ENCODE measurements around the gene BRD1.
"Not testable (repeated sequence)": the region's sequence is repeated elsewhere in the genome, so short reads cannot be mapped to it uniquely, and the experiment has no call there.

BRD1 gene

DNA sequence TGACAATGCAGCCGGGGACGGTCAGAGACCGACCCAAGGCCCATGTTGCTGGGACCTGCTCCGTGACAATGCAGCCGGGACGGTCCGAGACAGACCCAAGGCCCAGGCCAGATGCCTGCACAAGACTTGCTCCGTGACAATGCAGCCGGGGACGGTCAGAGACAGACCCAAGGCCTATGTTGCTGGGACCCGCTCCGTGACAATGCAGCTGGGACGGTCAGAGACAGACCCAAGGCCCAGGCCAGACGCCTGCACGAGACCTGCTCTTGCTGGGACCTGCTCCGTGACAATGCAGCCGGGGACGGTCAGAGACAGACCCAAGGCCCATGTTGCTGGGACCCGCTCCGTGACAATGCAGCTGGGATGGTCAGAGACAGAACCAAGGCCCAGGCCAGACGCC lies 45.8 kb downstream of the BRD1 start:
- not testable (repeated sequence) for DNase-seq

DNA sequence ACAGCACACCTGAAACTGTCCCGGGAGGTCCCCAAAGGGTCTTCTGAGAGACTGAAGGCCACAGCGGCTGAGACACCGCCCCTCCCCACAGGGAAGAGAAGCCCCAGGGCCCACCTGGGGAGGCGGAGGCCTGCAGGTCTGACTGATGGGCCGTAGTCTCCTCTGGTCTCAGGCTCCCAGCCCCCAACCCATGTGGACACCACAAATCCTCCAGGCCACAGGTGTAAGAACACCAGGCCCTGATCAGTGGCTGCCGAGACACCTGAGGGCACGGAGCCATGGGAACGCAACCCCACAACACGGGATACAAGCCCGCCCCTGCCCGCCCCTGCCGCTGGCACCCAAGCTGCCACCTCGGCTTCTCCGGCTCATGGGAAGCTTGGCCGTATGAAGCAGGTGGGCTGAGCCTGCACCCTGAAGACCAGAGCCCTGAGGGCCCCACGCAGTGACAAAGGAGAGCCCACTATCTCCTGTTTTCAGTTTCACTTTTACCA lies 46.3 kb downstream of the BRD1 start:
- no peak for DNase-seq

DNA sequence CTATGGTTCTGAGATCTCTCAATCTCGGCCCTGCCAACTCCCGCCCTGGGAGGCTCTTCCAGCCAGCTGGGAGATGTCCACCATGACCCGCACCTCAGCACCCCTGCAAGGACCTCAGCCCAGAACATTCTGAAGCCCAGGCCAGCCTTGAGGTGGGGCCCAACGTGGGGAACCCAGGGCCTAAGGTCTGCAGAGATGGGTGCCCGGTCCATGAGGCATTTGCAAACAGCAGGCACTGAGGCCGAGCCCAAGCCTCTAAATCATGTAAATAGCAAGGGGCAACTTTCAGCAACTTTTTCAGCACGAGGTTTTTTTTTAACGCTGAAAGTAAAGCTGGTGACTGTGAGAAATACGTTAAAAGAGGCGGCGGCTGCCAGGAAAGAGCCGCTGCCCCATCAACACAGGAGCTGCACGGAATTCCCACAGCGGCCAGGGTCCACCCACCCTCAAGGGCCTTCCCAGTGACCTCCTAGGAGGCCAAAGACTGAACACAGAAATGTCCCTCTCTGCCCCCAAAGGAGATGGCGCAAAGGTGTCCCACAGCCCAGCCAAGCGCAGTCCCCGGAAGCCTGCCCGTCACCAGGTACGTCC lies 46.9 kb downstream of the BRD1 start:
- DNase-seq = no peak

DNA sequence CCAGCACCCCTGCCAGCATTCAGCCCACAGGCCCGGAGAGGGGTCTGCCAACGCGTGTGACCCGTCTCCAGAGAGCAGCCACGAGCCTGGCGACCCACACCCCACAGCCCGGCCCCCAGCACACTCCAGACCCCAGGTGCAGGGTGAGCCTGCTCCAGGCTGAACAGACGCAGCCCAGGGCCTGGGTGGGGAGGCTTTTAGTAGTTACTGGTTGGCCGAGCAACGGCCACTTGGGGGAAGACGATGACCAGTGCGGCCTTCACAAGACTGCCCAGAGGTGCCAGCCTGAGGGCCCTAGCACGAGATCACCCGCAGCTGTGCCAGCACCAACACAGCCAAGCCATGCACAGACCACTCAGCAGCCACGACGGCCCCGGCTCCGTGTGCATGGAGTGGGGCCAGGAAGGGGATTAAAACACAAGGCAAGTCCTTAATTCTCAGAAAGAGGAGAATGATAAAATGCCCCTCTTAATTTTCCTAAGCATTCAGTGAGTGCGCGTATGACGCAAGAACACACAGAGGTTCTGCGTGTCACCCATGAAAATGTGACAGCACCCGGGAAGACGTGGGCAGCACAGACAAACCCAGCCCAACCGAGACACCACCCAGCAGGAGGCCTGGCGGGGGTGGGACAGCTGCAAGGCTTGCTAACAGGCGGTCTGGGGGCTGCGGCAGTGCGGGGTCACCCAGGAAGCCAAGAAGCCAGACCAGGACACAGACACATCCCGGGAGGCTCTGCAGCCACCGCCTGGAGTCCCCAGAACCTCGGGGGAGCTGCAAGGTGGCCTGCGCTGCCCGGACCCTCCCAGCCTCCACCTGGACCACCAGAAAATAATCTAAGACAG lies 47.6 kb downstream of the BRD1 start:
- no peak for DNase-seq

DNA sequence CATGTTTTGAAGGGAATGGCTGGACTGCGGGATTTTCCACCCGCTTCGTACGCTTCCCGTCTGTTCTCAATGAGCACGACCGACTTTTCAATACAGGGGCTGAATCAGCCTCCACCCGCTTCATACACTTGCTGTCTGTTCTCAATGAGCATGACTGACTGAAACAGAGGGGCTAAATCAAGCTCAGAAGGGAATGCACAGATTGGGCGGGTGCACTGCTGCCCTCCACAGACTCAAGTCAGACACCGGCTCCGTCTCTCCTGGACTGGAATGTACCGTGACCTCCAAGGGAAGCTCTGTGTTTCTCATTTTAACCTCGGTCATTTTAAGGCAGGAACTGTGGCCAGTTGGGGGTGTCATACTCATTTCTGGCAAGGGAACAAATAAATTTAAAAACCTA lies 48.5 kb downstream of the BRD1 start:
- no peak for DNase-seq

DNA sequence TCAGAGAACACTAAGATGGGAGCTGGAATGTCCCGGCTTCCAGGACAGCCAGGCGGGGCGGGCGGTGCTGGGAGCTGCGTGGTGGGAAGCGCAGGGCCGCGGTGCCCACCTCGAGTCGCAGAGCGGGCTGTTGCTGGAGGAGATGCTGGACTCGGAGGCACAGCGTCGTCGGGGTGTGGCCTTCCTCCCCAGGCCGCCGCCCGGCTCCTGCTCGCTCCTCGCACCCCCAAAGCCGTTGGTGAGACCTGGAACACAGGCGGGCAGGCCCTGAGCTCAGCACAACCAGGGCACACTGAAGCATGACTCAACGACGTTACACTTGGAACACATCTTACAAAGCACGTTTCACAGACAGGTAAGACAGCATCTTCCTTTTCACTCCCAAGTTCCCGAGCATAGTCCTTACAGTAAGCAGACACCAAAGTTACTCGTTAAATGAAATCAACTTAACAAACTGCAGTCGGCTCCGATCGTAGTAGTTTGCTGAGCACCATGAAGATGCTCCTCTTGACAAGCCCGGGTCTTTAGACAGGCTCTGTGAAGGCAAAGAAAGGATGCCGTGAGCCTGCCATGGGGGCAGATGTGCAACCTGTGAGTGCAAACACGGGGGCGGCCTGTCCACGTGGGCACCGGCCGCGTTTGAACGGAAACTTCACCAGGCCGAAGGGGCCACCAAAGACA lies 50.0 kb downstream of the BRD1 start:
- DNase-seq = no peak

DNA sequence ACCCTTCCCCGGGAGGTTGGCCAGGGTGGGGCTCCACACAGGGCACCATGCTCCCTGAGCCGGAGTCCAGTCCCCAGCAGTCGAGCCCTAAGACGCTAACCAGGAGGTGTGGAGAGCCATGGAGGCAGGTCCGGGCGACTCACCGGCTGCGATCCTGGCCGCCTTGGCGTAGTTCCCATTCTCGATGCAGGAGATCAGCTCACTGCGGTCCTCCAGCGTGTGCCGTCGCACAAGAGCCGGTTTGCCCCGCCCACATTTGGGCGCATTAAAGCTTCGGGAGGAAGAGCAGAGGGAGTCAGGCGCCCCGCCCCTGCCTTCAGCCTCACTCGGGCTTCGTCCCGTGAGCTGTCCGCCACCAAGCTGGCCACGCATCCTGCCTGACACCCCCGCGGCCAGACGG lies 50.8 kb downstream of the BRD1 start:
- no peak for DNase-seq

DNA sequence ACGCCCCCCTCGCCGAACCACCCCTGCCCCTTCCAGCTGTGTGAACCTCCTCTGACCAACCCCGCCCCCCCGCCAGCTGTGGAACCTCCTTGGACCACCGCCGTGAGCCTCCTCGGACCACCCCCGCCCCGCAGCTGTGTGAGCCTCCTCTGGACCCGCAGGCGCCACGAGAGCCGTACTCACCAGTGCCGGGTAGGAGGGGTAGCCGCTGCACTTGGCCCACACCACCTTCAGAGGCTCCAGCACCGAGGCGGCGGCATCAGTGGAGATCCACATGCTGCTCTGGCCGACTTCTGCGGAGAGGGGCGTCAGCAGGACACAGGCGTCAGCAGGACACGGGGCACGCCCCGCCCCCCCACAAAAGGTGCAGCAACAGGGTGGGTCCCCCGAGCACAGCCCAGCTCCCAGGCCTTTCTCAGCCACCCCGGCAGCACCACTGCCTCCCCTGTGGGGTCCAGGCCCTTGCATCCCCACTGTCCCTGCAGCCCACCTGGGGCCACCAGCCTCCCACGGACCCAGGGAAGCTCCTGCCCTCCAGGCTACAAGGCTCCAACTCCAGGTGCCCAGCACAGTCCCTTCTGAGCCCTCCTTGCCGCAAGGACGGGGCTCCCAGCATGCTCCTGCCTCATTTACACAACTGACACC lies 51.7 kb downstream of the BRD1 start:
- no peak for DNase-seq

DNA sequence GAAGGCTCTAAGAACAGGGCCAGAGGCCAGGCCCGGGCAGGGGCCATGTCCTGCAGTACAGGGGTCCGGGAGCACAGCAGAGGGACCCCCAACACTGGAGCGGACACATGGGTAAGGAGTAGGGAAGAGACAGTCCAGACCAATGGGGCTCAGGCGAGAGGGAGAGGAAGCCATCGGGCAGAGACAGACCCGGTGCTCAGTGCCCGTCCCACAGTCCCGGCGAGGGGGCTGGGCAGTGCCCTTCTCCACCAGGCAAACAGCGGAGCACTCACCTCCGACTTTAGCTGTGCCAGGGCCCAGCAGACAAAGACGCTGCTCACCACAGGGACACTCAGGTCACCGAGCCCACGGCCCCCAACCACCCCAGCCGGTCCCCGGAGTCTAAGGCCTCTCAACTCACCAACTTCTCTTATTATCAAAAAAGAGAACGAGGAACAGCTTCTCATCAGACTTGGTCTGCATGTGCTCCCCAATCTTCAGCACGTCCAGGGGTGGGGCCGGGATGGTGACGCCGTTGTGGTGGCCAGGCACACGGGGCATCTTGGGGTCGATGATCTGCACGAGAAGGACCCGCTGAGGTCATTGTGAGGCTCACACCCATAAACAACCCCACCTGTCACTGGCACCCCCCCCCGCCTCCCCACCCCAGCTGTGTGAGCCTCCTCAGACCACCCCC lies 52.3 kb downstream of the BRD1 start:
- DNase-seq = no peak

DNA sequence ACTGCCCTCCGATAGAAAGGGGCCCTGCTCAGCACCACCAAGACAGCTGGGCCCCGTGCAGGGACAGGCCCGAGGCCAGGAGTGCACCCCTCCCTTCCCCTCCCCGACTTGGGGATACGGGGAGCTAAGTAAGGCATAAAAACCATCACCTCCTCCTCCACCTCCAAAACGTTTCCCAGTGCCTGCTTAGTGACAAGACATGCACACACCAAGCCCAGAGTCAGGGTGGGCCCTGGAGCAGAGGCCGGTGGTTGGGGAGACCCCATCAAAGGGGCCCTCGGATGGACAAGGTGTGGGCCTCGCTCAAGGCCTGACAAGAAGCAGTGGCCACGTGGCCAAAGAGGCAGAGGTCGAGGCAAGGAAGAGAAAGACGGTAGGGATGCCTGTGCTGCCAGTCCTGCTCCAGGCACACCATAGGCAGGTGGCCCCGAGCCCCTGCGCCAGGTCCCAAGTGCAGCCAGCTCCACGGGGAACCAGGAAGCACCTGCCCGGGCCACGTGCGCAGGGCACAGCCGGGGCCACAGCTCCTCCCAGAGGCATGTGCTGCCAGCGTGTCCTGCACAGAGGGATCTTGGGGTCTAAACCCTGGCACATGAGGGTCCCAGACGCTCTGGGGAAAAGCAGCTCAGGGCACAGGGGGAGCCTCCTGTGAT lies 53.0 kb downstream of the BRD1 start:
- DNase-seq = no peak

DNA sequence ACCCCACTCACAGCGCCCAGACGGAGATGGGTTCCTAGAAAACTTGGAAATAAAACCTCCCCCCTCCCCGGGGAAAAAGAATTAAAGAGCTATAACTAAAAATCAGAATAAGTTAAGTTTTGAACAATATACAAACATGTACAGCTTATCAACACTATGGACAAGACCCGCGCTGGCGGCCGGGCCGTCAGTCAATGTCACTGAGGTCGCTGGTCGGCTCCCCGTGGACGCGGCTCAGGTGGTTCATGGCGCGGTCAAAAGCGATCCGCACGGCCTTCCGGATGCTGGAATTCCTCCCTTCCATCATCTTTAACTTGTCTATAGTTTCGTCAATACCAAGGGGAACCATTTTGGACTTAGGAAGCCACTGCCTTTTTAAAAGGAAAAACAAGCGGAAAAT lies 53.6 kb downstream of the BRD1 start:
- DNase-seq = no peak

DNA sequence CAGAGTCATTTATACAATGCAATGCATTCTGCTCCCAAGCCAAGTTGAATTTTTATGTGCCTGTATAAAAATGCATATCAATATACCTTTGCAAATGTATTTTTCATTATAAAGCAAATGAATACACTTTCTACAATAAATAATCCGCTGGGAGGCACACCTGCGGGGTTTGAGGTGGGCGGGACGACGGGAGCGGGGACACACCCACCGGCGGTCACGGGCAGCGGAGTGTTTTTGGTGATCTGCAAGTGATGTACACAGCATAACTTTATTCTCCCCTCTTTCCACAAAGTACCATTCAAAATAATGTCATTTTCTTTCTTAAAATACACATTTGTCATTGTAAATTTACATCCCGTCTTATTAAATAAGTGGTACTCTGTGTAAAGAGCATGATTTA lies 54.1 kb downstream of the BRD1 start:
- DNase-seq = no peak

DNA sequence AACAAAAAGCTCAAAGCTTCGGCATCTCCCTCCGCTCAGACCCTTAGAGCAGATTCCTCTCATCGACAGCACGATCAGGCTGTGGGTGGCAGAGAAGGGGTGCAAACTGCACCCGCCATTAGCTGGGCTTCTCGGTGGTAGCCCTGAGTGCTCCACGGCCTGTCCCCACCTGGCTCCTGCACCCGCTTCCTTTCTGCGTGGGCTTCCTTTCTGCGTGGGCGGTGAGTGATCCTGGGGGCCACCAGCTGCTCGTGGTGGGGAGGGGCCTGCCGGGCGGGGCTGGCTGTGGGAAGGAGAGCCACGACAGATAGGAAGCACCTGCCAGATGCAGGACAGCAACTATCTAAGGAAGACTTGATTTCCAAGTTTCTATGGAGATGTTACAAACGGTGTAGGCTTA lies 55.0 kb downstream of the BRD1 start:
- DNase-seq = no peak

DNA sequence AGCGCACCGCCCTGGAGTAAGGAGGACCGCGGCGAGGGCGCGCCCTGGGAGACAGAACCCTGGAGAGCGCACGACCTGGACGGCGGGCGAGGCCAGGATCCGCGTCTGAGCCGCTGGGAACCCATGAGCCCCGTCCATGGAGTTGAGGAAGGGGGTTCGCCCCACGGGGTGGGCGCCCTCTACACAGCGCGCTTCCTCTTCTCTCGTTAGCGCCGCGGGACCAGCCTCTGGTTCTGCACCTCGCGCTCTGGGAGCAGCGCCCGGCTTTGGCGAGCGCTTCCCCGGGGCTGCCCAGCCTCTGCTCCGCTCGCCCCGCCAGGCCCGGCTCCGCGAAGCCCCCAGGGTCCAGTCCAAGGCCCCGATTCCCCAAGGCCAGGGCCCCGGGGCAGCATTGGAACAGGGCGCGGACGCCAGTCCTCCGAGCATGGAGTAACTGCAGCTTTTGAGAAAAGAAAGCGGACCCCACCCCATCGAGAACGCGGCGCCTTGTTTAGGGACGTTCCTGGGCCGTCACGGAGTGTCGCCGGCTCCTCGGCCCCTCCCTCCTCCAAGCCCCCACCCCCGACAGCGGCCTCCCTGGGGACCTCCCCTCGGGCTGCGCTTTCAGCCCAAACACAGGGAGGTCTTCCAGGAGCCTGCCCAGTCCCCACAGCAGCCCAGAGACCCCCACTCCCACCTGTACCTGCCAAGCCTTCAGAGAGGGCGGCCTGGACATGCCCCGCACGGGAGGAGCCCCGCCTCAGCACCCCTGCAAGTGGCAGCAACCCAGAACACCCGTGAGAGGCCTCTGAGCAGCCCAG lies 56.2 kb downstream of the BRD1 start:
- DNase-seq = no peak

DNA sequence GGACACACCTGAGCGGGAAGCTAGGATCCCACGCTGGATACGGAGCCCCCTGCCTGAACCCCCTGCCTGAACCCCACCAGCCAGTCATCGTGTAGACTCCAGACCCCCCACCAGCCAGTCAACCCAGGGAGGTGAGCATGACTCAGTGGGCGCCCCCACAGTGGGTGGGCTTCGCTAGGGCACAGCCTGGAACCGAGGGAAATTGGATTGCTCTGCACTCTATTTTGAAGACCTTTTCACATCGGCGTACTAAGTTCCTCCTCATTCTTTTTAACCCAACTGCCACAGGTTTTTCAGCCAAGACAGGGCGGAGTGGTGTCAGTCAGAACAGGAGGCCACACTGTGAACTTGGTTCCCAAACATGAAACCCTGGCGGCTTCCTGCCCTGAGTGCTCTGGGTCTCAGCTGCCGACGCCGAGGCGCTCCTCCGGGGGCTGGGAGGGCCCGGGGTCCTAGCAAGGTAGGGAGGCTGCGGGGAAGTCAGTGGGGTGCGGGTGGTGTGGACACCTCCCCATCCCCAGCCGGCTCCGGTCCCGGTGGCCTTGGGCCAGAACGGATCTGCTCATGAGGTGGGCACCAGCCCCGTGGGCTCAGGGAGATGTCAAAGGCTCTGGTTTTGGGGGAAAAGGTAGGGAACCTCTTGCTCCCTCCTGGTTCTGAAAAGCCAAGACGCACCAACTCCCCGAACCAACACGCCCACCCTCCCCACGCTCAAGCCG lies 57.0 kb downstream of the BRD1 start:
- no peak for DNase-seq

DNA sequence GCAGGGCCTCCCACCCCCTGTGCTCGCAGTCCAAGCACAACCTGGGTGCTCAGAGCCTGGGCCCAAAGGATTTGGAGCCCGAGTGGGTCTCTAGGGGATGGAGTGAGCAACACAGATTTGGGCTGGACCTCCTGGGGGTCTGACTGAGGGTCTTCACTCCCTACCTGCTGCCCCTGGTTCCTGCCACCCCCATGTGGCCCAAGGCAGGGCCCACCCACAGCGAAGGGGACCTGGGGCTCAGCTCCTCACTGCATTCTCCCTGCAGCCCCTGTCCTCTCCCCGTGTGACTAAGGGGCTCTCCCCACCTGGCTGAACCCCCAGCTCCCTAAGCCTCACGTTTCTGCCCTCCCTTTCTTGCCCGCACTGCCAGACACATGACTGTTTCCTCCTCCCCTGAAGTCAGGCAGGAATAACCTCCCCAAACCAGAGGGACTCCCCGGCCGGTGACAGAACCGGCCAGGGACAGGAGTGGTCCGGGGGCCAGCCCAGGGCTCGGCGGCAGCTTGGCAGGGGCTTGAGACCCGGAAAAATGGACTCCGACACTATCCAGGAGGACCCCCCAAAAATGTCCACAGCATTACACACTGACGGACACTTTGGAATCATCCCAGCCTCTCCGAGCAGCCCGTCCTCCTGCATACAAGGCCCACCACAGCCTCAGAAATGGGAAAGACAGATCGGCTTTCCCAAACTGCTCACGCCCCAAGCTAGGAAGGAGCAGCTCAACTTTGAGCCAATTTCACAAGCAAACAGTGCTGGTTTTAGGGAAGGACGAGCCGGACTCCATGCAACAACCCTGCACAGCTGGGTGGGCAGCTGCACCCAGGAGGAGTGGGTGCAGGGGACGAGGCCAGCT lies 57.8 kb downstream of the BRD1 start:
- DNase-seq = no peak

DNA sequence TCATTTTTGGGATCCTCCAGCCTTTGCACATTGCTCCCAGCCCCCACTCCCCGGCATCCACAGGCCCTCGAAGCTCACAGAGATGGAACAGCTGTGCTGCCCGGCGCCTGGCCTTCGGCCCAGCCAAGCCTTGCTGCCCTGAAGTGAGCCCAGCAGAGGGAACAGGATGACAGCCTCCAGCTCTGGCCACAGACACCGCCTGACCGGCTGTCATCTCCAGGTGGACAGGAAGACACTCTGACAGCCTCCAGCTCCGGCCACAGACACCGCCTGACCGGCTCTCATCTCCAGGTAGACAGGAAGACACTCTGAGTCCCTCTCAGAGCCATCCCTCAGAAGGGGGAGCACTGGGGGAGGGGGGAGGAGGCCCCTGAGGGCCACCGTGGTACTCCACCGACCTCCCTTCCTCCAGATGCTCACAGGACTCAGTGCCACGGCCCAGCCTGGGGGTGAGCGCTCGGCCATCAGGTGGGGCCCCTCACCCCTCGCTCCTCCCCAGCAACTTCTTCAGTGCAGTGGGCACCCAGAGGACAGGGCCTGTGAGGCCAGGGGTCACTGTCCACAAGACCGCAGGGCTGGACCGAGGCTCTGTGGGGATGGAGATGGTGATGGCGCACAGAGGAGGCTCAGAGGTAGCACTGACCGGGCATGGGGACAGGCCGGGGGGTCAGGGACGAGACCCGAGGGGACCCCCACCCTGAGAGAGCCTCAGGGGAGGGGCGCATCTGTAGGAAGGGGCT lies 58.6 kb downstream of the BRD1 start:
- no peak for DNase-seq

DNA sequence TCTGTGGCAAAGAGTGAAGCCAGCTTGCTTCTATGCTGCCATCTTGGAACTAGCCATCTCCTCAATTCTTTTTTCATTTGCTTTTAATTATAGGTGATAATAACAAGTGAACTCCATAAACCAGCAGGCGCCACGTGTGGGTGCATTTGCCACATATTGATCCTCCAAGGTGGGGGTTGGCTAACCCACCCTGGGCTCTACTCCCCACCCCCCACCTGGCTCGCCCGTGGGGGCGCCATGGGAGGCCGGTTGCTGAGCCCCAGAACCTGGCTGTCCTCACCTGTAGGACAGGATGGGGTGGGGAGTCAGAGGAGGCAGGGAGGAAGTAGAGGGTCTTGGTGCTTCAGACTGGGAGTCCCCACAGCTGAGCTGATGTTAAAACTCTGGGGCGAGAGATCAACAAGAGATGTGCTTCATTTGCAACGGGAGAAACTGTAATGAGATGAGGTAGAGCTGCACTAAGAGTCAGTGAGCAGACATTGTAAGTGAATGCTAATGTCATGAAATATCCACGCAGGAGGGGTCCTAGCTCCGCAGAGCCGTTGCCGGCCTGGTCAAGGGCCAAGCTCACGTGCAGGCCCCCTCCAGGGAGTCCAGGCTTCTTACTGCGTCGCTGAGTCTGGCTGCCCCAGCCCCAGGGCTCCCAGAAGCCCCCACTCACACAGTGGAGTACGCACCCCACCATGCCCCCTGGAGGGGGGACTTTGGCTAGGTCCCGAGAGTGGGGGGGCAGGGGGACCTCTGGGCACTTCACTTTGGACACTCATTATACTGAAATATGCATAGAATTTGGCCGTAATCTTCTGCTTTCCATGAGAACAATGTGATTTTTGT lies 59.4 kb downstream of the BRD1 start:
- DNase-seq = no peak
